Endothelial cell (in vitro differentiated cells): ENCODE data around the gene KLHL10. TPM values are rescaled to one million over a fixed set of nuclear protein-coding genes. Genes with fewer than 3 reads are reported as not detected.
"Not testable (repeated sequence)": the region's sequence is repeated elsewhere in the genome, so short reads cannot be mapped to it uniquely, and the experiment has no call there.

Experiments used
- DNase-seq: peaks from one replicate; pipeline ENCODE4 v3.0.0; 2021; ENCODE audit warnings: low spot score
- H3K27ac Mint-ChIP-seq: one replicate; pipeline ENCODE4 v1.8.0; 2021; ENCODE audit warnings: mixed read lengths, inconsistent platforms; ENCODE audit not compliant: unreplicated experiment
- H3K27me3 Mint-ChIP-seq: one replicate; pipeline ENCODE4 v1.8.0; 2021; ENCODE audit warnings: mild to moderate bottlenecking, moderate library complexity, mixed read lengths, inconsistent platforms; ENCODE audit not compliant: unreplicated experiment
- H3K36me3 Mint-ChIP-seq: one replicate; pipeline ENCODE4 v1.8.0; 2021; ENCODE audit warnings: mild to moderate bottlenecking, low read depth, mixed read lengths, inconsistent platforms; ENCODE audit not compliant: unreplicated experiment
- H3K4me1 Mint-ChIP-seq: one replicate; pipeline ENCODE4 v1.8.0; 2021; ENCODE audit warnings: mild to moderate bottlenecking, mixed read lengths, inconsistent platforms; ENCODE audit not compliant: unreplicated experiment
- H3K4me3 Mint-ChIP-seq: one replicate; pipeline ENCODE4 v1.8.0; 2021; ENCODE audit warnings: mild to moderate bottlenecking, mixed read lengths, inconsistent platforms; ENCODE audit not compliant: unreplicated experiment
- H3K9me3 Mint-ChIP-seq: one replicate; pipeline ENCODE4 v1.8.0; 2021; ENCODE audit warnings: mixed read lengths, inconsistent platforms; ENCODE audit not compliant: unreplicated experiment
- total RNA-seq: library from RNA; stranded (reverse); fragmentation: NEBNext Ultra II Directional; extraction: Animal tissue kit (Norgen Biotek cat#: 25700); gene quantifications from one replicate; pipeline ENCODE4 v1.2.1, GENCODE V29; 2021; ENCODE audit not compliant: unreplicated experiment
- TF ChIP-seq, protein P1 (sequence below): fragments of 200-600 bp; sonication (generic); IDR thresholded peaks from one replicate; pipeline ENCODE4 v1.5.0; 2021; ENCODE audit warnings: antibody characterized with exemption; ENCODE audit not compliant: unreplicated experiment

The KLHL10 gene
- total RNA-seq, 1 donor from 2014 or later: not detected

DNA sequence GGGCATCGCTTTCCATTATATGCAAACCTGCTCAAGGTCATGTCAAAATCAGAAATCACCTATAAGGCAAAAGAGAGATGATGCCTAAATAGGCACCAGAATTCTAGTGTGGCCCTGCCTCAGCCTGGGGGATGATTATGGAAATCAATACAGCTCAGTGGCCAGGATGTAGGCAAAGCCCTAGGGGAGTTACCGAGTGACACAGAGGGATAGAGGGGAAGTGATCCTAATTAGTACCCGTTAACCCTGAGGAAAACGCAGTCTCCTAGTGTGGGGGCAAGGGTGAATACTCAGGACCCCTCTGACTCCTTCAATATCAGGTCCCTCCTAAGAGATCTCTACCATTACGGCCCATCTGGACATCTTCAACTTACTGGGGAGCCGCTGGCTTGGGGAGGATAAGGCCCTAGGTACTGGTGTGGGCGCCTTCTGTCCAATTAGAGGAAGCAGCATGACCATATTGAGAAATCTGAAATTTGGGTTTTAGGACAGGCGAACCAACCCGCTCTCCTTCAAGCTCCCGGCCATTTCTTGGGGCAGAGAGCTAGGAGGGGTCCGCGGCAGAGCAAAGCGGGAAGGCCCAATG, 2.3 kb upstream of the KLHL10 start:
- Mint-ChIP-seq H3K4me1 (no peaks in the 10 kb centered on the region), H3K9me3 (no peaks in the 10 kb centered on the region), H3K27ac (no peak overlapping the region), H3K36me3 (peaks cover 13% of the 10 kb centered on the region), H3K4me3 (peak overlapping the region; percentile 92), H3K27me3 (peaks cover 2% of the 10 kb centered on the region)
- TF ChIP-seq, protein P1, sequence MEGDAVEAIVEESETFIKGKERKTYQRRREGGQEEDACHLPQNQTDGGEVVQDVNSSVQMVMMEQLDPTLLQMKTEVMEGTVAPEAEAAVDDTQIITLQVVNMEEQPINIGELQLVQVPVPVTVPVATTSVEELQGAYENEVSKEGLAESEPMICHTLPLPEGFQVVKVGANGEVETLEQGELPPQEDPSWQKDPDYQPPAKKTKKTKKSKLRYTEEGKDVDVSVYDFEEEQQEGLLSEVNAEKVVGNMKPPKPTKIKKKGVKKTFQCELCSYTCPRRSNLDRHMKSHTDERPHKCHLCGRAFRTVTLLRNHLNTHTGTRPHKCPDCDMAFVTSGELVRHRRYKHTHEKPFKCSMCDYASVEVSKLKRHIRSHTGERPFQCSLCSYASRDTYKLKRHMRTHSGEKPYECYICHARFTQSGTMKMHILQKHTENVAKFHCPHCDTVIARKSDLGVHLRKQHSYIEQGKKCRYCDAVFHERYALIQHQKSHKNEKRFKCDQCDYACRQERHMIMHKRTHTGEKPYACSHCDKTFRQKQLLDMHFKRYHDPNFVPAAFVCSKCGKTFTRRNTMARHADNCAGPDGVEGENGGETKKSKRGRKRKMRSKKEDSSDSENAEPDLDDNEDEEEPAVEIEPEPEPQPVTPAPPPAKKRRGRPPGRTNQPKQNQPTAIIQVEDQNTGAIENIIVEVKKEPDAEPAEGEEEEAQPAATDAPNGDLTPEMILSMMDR: no peak
- DNase-seq: no peak

DNA sequence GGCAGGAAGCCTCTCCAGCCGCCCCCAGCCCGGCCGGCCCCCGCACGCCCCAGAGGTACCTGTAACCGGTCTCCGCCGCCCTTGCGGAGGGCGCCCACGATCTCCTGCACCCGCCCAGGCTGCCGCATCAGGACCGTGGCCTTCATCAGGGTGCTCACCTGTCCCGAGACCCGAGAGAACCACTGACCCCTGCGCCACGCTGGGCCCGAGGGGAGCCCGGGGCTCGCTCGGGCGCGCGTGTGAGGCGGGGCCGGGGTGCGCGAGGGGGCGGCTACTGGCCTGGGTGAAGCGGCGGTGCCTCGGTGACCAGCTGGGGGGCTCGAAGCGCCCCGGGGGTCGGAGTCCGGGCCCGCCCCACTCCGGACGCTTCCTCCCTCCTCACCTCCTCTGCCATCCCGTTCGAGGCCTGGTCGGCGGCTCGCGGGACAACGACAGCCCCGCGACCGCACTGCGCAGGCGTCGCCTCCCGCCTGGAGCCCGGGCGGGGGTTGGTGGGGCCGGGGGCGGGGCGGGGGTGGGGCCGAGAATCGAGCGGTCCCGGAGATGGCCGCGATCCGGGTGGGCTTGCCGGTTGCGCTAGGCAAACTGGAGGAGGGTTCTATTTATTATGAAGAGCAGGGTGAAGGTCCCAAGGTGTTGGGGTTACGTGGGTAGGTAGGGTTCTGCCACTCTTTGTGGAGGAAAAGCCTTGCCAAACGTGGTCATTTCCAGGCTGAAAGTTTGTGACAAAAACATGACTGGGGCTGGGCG, 1.6 kb upstream of the KLHL10 start, which contains the start of gene NT5C3B:
Gene NT5C3B (minus strand): TSS at position 433 of the 750 bp plus-strand sequence. CDS start 39 bp downstream, at position 394.
- TF ChIP-seq, protein P1: no peak
- peaks cover 7% of the 10 kb centered on the region for H3K36me3 Mint-ChIP-seq
- H3K4me1 Mint-ChIP-seq: no peaks in the 10 kb centered on the region
- peak within 1 kb of the TSS; percentile 92 for H3K4me3 Mint-ChIP-seq
- peaks cover 2% of the 10 kb centered on the region for H3K27me3 Mint-ChIP-seq
- H3K27ac Mint-ChIP-seq: no peak within 1 kb of the TSS
- H3K9me3 Mint-ChIP-seq: no peaks in the 10 kb centered on the region
- peak; percentile 64 for DNase-seq

DNA sequence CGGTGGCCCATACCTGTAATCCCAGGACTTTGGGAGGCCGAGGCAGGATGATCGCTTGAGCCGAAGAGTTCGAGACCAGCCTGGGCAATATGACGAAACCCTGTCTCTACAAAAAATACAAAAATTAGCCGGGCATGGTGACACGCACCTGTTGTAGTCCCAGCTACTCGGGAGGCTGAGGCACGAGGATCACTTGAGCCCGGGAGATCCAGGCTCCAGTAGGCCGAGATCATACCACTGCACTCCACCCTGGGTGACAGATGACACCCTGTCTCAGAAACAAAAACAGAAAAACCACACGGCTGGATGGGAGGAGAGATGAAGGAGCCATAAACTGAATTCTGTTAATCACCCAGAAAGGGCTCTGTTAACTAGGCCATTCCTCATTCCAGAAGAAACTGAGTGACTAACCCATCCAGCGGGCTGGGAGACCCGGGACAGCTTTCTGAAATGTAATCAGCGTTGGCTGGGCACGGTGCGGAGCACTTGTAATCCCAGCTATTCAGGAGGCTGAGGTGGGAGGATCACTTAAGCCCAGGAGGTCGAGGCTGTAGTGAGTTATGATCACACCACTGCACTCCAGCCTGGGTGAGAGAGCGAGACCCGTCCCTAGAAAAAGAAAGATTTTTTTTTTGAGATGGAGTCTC, 952 bp upstream of the KLHL10 start:
- H3K4me1 Mint-ChIP-seq: no peaks in the 10 kb centered on the region
- peaks cover 2% of the 10 kb centered on the region for H3K27me3 Mint-ChIP-seq
- peak overlapping the region; percentile 90 for H3K4me3 Mint-ChIP-seq
- H3K27ac Mint-ChIP-seq: no peak overlapping the region
- no peak for DNase-seq
- H3K36me3 Mint-ChIP-seq: peaks cover 3% of the 10 kb centered on the region
- TF ChIP-seq, protein P1: no peak
- no peaks in the 10 kb centered on the region for H3K9me3 Mint-ChIP-seq

DNA sequence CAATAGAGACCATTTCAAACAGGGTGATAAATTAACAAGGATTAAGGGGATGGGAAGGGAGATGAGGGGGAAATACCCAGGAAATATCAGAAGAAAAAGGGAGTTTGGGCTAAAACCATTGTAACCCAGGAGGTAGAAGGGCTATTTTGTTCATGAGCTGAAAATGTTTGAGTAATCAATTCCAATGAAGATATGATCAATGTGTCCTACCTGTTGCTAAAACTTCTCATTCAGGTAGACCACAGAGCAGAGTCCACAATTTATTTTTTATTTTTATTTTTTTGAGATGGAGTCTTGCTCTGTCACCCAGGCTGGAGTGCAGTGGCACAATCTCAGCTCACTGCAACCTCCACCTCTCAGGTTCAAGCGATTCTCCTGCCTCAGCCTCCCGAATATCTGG, 1.8 kb downstream of the KLHL10 start:
- H3K9me3 Mint-ChIP-seq, H3K27me3 Mint-ChIP-seq: not testable (repeated sequence)

DNA sequence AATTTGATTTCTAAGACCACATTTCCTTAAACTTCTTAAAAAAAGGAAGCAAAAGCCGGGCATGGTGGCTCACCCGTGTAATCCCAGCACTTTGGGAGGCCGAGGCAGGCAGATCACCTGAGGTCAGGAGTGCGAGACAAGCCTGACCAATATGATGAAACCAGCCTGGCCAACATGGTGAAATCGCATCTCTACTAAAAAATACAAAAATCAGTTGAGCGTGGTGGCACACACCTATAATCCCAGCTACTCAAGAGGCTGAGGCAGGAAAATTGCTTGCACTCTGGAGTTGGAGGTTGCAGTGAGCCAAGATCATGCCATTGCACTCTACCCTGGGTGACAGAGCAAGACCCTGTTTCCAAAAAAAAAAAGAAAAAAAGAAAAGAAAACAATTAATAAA, 3.2 kb downstream of the KLHL10 start:
- not testable (repeated sequence) for H3K4me1 Mint-ChIP-seq, DNase-seq, H3K9me3 Mint-ChIP-seq, H3K27ac Mint-ChIP-seq, H3K4me3 Mint-ChIP-seq, H3K36me3 Mint-ChIP-seq, H3K27me3 Mint-ChIP-seq

More for the DNA sequence above, 1.8 kb downstream of the KLHL10 start:
- DNase-seq, H3K4me1 Mint-ChIP-seq, H3K4me3 Mint-ChIP-seq, H3K36me3 Mint-ChIP-seq, H3K27ac Mint-ChIP-seq: not testable (repeated sequence)
